HL-60 (cell line): Measurements from ENCODE around the gene CD8B2.
A peak's percentile ranks its signal among the peaks of the same experiment; 100 is the strongest.

ENCODE experiments used
- DNase-seq, 2 experiments: peaks; one replicate each; pipeline ENCODE4 v3.0.0-alpha.2; 2010 to 2020; ENCODE audit warnings: low read depth in 1 of 2, low spot score in 1 of 2
- H3K27ac ChIP-seq: fragments of 250-450 bp; sonication (Bioruptor Pico); replicated peaks from 2 replicates; pipeline ENCODE4 v1.5.1; 2020; ENCODE audit warnings: mild to moderate bottlenecking, moderate library complexity
- H3K27me3 ChIP-seq: fragments of 250-450 bp; sonication (Bioruptor Pico); 2 replicates; pipeline ENCODE4 v1.5.1; 2021; ENCODE audit warnings: mild to moderate bottlenecking, moderate library complexity; ENCODE audit not compliant: insufficient read depth, poor library complexity, severe bottlenecking
- H3K4me3 ChIP-seq: replicated peaks from 2 replicates; pipeline ENCODE4 v1.5.1; 2011; ENCODE audit warnings: mild to moderate bottlenecking, control low read depth, low read length; ENCODE audit not compliant: insufficient read depth
- CTCF ChIP-seq: IDR thresholded peaks from one replicate; pipeline ENCODE4 v1.5.1; 2011; ENCODE audit warnings: low read length, control low read depth, inconsistent platforms; ENCODE audit not compliant: insufficient read depth
- GABPA ChIP-seq: IDR thresholded peaks from 2 replicates; pipeline ENCODE4 v1.6.1; 2012; ENCODE audit warnings: low read depth
- POLR2AphosphoS5 ChIP-seq: IDR thresholded peaks from 2 replicates; pipeline ENCODE4 v1.6.1; 2012; ENCODE audit warnings: low read depth
- REST ChIP-seq: IDR thresholded peaks from 2 replicates; pipeline ENCODE4 v1.6.1; 2012; ENCODE audit warnings: low read depth; ENCODE audit not compliant: insufficient replicate concordance
- SPI1 ChIP-seq: IDR thresholded peaks from 2 replicates; pipeline ENCODE4 v1.6.1; 2012; ENCODE audit warnings: low read depth, mild to moderate bottlenecking, borderline replicate concordance

The CD8B2 gene

GRCh38 chr2:106542746-106543359, 55.7 kb downstream of the CD8B2 start:
- DNase-seq, result peak; percentile 40 to 56
- TF ChIP-seq SPI1 (no peak), GABPA (no peak), POLR2AphosphoS5 (no peak), CTCF (peak; percentile 72)
- H3K4me3 ChIP-seq, result 0 out of 2 replicates have a peak overlapping the region, but pooled peaks have one; percentile 2
- H3K27ac ChIP-seq, result no peak overlapping the region
- no peaks in the 10 kb centered on the region for H3K27me3 ChIP-seq

GRCh38 chr2:106545007-106545406, 57.8 kb downstream of the CD8B2 start:
- TF ChIP-seq POLR2AphosphoS5 (no peak), SPI1 (no peak), GABPA (no peak), CTCF (no peak), REST (no peak)
- Histone ChIP-seq H3K4me3 (no peak overlapping the region), H3K27ac (no peak overlapping the region), H3K27me3 (no peaks in the 10 kb centered on the region)
- no peak for DNase-seq

- Histone ChIP-seq H3K27me3 (no peaks in the 10 kb centered on the region), H3K27ac (no peak overlapping the region), H3K4me3 (no peak overlapping the region)
- no peak for DNase-seq
- no peak for TF ChIP-seq REST
- no peak for TF ChIP-seq GABPA
- no peak for TF ChIP-seq CTCF
- no peak for TF ChIP-seq SPI1
- no peak for TF ChIP-seq POLR2AphosphoS5
Measured at GRCh38 chr2:106546391-106546990, 59.3 kb downstream of the CD8B2 start.
